KMS-11 (cell line): ENCODE measurements around the gene EVC2.

Experiments
- H2AFZ ChIP-seq: fragments of 200-600 bp; sonication (generic); 2 replicates; pipeline ENCODE4 v1.6.1; 2016; ENCODE audit warnings: antibody characterized with exemption, mixed run types, low read depth
- H3K27ac ChIP-seq: fragments of 200-600 bp; sonication (generic); 2 replicates; pipeline ENCODE4 v1.6.1; 2016; ENCODE audit warnings: mild to moderate bottlenecking, mixed run types
- H3K27me3 ChIP-seq: fragments of 200-600 bp; sonication (generic); 2 replicates; pipeline ENCODE4 v1.6.1; 2017; ENCODE audit warnings: mild to moderate bottlenecking, low read depth, mixed run types, moderate library complexity; ENCODE audit not compliant: insufficient read depth
- H3K36me3 ChIP-seq: fragments of 200-600 bp; sonication (generic); 2 replicates; pipeline ENCODE4 v1.6.1; 2017; ENCODE audit warnings: mild to moderate bottlenecking, mixed run types; ENCODE audit not compliant: insufficient read depth
- H3K4me1 ChIP-seq: fragments of 200-600 bp; sonication (generic); 2 replicates; pipeline ENCODE4 v1.6.1; 2016; ENCODE audit warnings: mild to moderate bottlenecking, low read depth, mixed run types; ENCODE audit not compliant: poor library complexity, severe bottlenecking
- H3K4me2 ChIP-seq: fragments of 200-600 bp; sonication (generic); 2 replicates; pipeline ENCODE4 v1.7.0; 2016; ENCODE audit warnings: mild to moderate bottlenecking, mixed run types
- H3K4me3 ChIP-seq: fragments of 200-600 bp; sonication (generic); IDR thresholded peaks from 2 replicates; pipeline ENCODE4 v1.6.1; 2017; ENCODE audit warnings: low read depth, low read length, mixed read lengths; ENCODE audit not compliant: insufficient read depth
- H3K79me2 ChIP-seq: fragments of 200-600 bp; sonication (generic); 2 replicates; pipeline ENCODE4 v1.6.1; 2016; ENCODE audit warnings: low read depth, mixed run types; ENCODE audit not compliant: insufficient read depth
- H3K9ac ChIP-seq: fragments of 200-600 bp; sonication (generic); 2 replicates; pipeline ENCODE4 v1.6.1; 2016; ENCODE audit warnings: mild to moderate bottlenecking, mixed run types
- H4K20me1 ChIP-seq: fragments of 200-600 bp; sonication (generic); 2 replicates; pipeline ENCODE4 v1.6.1; 2016; ENCODE audit warnings: mild to moderate bottlenecking, mixed run types; ENCODE audit not compliant: insufficient read depth
- CTCF ChIP-seq: fragments of 200-600 bp; sonication (generic); conservative IDR thresholded peaks from 2 replicates; pipeline ENCODE4 v1.6.1; 2017; ENCODE audit warnings: low read depth, mild to moderate bottlenecking, antibody characterized with exemption, low read length, moderate library complexity, mixed read lengths

EVC2 gene

GRCh38 chr4:5517372-5517771 lies 191.0 kb downstream of the EVC2 start:
- no peaks in the 10 kb centered on the region for H4K20me1 ChIP-seq
- H3K4me3 ChIP-seq: no peak overlapping the region
- H2AFZ ChIP-seq: no peak overlapping the region
- H3K27ac ChIP-seq: no peak overlapping the region
- no peaks in the 10 kb centered on the region for H3K36me3 ChIP-seq
- no peaks in the 10 kb centered on the region for H3K27me3 ChIP-seq
- no peaks in the 10 kb centered on the region for H3K79me2 ChIP-seq
- no peaks in the 10 kb centered on the region for H3K4me1 ChIP-seq
- TF ChIP-seq CTCF: no peak
- H3K4me2 ChIP-seq: no peak overlapping the region
- H3K9ac ChIP-seq: no peak overlapping the region

- no peak overlapping the region for H3K4me2 ChIP-seq
- H3K4me1 ChIP-seq: no peaks in the 10 kb centered on the region
- TF ChIP-seq CTCF: no peak
- H3K36me3 ChIP-seq: no peaks in the 10 kb centered on the region
- no peaks in the 10 kb centered on the region for H4K20me1 ChIP-seq
- H3K4me3 ChIP-seq: no peak overlapping the region
- no peak overlapping the region for H3K9ac ChIP-seq
- H3K27me3 ChIP-seq: no peaks in the 10 kb centered on the region
- no peak overlapping the region for H3K27ac ChIP-seq
- H3K79me2 ChIP-seq: no peaks in the 10 kb centered on the region
- no peak overlapping the region for H2AFZ ChIP-seq
These were observed 192.7 kb downstream of the EVC2 start for GRCh38 chr4:5515646-5516045.
